ENCODE measurements around the gene FBXO24. TPM values are rescaled to one million over a fixed set of nuclear protein-coding genes. Genes with fewer than 3 reads are reported as not detected.

Gene FBXO24
- total RNA-seq, 4 donors from 2014 or later = 0.14 to 0.79 TPM; not detected in 2

DNA sequence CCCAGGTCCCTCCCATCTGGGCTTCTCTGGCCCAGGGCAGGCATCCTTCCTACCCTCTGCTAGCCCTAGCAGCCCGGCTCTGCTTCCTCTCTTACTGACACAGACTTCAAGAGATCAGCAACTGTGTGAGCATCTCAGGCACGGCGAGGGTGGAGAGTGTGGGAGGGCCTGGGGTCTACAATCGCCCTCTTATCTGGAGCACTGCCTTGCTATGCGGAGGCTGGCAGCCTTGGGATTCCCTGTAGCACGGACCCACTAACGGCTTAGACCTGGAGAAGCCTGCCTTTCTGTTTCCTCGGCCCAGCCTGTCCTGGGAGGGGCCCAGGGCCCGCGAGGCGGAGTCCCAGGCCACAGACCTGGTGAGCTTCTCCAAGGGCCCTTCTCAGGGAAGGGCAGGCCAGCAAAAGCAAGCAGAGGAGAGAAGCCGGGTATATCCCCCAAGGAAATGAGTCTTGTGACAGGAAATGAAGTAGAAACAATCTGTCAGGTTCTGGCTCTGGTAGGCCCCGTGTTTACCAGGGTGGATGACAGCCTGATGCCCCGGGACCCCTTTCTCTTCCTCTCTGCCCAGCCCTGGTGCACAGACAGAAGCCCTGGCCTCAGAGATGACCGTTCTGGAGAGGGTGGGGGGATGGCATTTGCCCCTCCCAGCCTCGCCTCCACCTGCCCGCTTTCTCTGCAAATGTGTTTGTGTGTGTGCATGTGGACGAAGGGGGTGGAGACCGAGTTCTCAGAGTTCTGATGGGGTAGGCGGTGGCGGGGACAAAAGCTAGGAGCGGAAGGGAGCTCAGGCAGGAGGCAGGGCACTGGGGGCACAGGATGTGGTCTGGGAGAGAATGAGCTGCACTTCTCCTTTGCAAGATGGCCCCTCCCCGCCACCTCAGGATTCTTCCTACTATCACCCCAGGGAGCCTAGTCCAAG lies 2.7 kb upstream of the FBXO24 start:
- peak overlapping the region in 3 of 4 donors; percentile 82 to 100 (median 94) for H3K4me3 ChIP-seq
- H3K27ac ChIP-seq = peak overlapping the region; percentile 97 to 99 (median 98)
- TF ChIP-seq POLR2A (IDR thresholded peaks at IDR 0.05) (no peak), EP300 (IDR thresholded peaks at IDR 0.05; ENCODE audit: low read depth) (no peak), POLR2AphosphoS5 (IDR thresholded peaks at IDR 0.05) (no peak)
- TF ChIP-seq, protein P1, sequence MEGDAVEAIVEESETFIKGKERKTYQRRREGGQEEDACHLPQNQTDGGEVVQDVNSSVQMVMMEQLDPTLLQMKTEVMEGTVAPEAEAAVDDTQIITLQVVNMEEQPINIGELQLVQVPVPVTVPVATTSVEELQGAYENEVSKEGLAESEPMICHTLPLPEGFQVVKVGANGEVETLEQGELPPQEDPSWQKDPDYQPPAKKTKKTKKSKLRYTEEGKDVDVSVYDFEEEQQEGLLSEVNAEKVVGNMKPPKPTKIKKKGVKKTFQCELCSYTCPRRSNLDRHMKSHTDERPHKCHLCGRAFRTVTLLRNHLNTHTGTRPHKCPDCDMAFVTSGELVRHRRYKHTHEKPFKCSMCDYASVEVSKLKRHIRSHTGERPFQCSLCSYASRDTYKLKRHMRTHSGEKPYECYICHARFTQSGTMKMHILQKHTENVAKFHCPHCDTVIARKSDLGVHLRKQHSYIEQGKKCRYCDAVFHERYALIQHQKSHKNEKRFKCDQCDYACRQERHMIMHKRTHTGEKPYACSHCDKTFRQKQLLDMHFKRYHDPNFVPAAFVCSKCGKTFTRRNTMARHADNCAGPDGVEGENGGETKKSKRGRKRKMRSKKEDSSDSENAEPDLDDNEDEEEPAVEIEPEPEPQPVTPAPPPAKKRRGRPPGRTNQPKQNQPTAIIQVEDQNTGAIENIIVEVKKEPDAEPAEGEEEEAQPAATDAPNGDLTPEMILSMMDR (IDR thresholded peaks at IDR 0.05) = no peak
- intact Hi-C loops (cut with DNase I; ENCODE audit: low total_unique reads) (loop anchor here (5.0 kb wide), 1 partner anchor 89 kb away; the partner anchor contains the start of gene GNB2), in situ Hi-C loops (cut with MboI; ENCODE audit: low pct_ligation_motif_present in 1 of 4, low pct_unique_long_range_greater_than_20kb in 1 of 4, low sequenced_read_pairs in 3 of 4) (loop anchor here in 2 of 4 donors (10.0 to 25.0 kb wide), 2 partner anchors 91 to 104 kb away; partner anchors contain the start of genes GIGYF1 (in 1 of the 2) and GNB2 (in 1 of the 2))
- DNase-seq = peak; percentile 72
- no peaks in the 10 kb centered on the region for H3K9me3 ChIP-seq
- H3K36me3 ChIP-seq = peaks cover 0 to 20% (median 8%) of the 10 kb centered on the region in 4 donors
- no peaks in the 10 kb centered on the region for H3K27me3 ChIP-seq
- WGBS, 2 donors (ENCODE audit: low coverage in 1 of 2) = 28 to 43% methylated on average over 11 to 23 of the region's 23 CpGs
- peaks cover 9 to 40% (median 33%) of the 10 kb centered on the region in 4 donors for H3K4me1 ChIP-seq

DNA sequence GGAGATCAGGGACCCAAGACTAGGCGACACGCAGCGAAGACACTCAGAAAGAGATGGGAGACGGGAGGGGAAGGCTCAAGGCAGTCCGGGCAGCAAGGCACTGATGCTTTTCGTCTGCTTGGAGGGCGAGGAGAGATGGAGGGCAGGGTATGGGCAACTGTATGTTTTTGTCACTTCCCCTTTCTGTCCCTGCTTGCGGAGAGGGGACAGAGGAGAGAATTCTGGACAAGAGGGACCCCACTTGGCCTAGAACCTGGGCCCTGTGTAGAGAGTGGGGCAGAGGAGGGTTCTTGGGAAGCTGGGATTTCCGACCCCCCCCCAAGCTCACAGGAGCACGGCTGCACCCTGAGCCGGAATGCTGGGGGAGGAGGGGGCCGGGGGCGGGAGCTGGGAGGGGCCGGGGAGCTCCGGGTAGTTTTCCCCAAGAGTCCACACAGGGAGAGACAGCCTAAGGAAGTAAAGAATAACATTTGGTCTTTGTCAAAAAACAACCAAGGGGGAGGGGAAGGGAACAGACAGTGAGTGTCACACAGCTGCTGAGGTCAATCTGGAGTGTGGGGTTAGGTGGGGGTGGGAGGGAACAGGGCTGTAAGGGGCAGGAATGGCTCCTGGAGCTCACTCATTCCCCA lies 2.0 kb upstream of the FBXO24 start:
- DNase-seq = no peak
- peak overlapping the region; percentile 97 to 99 (median 98) for H3K27ac ChIP-seq
- H3K4me1 ChIP-seq = peaks cover 9 to 40% (median 33%) of the 10 kb centered on the region in 4 donors
- TF ChIP-seq, protein P1 (IDR thresholded peaks at IDR 0.05) = no peak
- no peak for TF ChIP-seq EP300 (IDR thresholded peaks at IDR 0.05; ENCODE audit: low read depth)
- TF ChIP-seq POLR2AphosphoS5 (IDR thresholded peaks at IDR 0.05) = no peak
- no peak for TF ChIP-seq POLR2A (IDR thresholded peaks at IDR 0.05)
- intact Hi-C loops (cut with DNase I; ENCODE audit: low total_unique reads) (loop anchor here (5.0 kb wide), 1 partner anchor 88 kb away; the partner anchor contains the start of gene GNB2), in situ Hi-C loops (cut with MboI; ENCODE audit: low pct_ligation_motif_present in 1 of 4, low pct_unique_long_range_greater_than_20kb in 1 of 4, low sequenced_read_pairs in 3 of 4) (loop anchor here in 2 of 4 donors (10.0 to 25.0 kb wide), 2 partner anchors 91 to 103 kb away; partner anchors contain the start of genes GIGYF1 (in 1 of the 2) and GNB2 (in 1 of the 2))
- H3K4me3 ChIP-seq = peak overlapping the region in 3 of 4 donors; percentile 82 to 100 (median 94)
- WGBS, 2 donors (ENCODE audit: low coverage in 1 of 2) = 34 to 90% methylated on average over 2 to 15 of the region's 15 CpGs
- H3K9me3 ChIP-seq = no peaks in the 10 kb centered on the region
- H3K36me3 ChIP-seq = peaks cover 0 to 15% (median 7%) of the 10 kb centered on the region in 4 donors
- H3K27me3 ChIP-seq = no peaks in the 10 kb centered on the region

DNA sequence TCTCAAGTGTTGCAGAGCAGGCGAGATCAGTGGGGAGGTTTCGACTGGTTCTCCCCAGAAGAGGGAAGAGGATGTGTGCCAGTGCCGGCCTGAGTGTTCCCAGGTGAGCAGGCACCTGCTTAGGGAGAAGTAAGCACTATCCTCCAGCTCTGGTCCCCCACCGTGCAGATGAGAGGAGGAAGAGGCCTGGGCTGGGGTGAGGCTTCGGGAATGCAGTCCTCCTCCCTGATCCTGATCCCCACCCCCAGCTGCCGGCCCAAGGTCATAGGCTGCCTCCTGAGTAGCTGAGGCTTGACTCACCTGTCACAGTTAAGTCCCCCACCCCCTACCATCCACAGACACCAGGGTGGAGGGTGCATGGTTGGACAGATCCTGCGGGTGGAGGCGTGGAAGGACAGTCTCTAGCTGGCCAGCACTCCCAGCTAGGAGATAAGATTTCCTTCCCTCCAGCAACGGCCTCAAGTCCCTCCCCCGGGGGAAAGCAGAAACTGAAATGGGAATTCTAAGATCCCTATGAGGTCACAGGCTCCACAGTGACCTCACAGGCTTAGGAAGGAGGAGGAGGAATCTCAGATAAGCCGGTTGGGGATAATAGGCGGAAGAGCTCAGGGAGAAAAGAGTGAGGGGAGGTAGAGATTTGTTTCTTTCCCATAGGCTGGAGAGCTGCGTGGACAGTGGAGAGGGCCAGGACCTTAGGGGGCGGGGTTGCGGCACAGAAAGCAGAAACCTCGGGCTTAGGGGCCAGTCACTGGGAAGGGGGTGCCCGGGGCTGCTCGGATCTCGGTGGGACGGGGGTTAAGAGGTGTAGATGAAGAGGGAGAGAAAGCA lies 1.2 kb upstream of the FBXO24 start:
- WGBS, 2 donors (ENCODE audit: low coverage in 1 of 2) = 2 to 3% methylated on average over 9 to 20 of the region's 20 CpGs
- Histone ChIP-seq H3K4me1 (peaks cover 9 to 40% (median 33%) of the 10 kb centered on the region in 4 donors), H3K4me3 (peak overlapping the region; percentile 82 to 100 (median 96)), H3K27me3 (no peaks in the 10 kb centered on the region), H3K27ac (peak overlapping the region; percentile 97 to 99 (median 98)), H3K9me3 (no peaks in the 10 kb centered on the region), H3K36me3 (peaks cover 0 to 14% (median 7%) of the 10 kb centered on the region in 4 donors)
- TF ChIP-seq, protein P1 (IDR thresholded peaks at IDR 0.05) = no peak
- TF ChIP-seq POLR2A (IDR thresholded peaks at IDR 0.05) (peak; percentile 44), POLR2AphosphoS5 (IDR thresholded peaks at IDR 0.05) (peak in 2 of 3 donors; percentile 11 to 54)
- peak; percentile 79 for DNase-seq
- in situ Hi-C loops (cut with MboI; ENCODE audit: low pct_ligation_motif_present in 1 of 4, low pct_unique_long_range_greater_than_20kb in 1 of 4, low sequenced_read_pairs in 3 of 4) (loop anchor here in 2 of 4 donors (10.0 to 25.0 kb wide), 2 partner anchors 90 to 102 kb away; partner anchors contain the start of genes GIGYF1 (in 1 of the 2) and GNB2 (in 1 of the 2)), intact Hi-C loops (cut with DNase I; ENCODE audit: low total_unique reads) (loop anchor here (5.0 kb wide), 1 partner anchor 87 kb away; the partner anchor contains the start of gene GNB2)
